KG1 (cell line): Measurements from ENCODE around the gene PDXK.
"Not testable (repeated sequence)": the region's sequence is repeated elsewhere in the genome, so short reads cannot be mapped to it uniquely, and the experiment has no call there.

Source experiments
- DNase-seq: peaks from one replicate; lab custom pipeline; 2025; lab: John Stamatoyannopoulos, UW

The PDXK gene

DNA sequence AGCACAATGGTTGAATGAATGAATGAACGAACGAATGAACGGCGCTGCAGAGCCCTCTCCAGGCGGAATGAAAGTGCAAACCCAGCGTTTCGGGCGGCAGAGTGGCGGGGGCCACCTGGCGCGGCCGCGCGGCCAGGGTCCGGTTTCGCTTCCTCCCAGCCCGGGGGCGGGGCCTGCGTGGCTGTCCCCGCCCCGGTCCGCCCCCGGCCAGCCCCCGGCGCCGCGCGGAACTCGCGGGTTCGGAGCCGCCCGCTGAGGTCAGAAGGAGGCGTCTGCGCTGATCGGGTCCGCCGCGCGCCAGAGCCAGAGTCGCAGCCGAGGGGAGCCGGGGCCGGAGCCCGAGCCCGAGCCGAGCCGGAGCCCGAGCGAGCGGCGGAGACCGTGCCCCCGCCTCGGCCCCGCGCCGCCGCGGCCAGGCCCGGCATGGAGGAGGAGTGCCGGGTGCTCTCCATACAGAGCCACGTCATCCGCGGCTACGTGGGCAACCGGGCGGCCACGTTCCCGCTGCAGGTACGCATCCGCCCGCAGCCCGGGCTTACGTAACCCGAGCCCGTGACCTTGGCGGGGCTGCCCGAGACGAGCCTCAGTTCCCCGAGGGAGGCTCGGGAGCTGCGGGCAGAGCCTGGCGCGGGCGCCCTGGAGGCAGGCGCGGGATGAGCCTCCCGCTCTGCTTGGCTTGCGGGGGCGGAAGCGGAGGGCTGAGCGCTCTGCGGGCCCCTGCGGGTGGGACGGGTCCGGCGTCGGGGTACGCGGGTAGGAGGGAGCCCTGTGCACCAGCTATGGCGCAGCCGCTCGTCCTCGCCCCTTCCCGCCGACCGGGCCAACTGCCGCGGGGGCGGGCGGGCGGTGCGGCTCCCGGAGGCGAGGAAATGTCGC, at the start of gene PDXK:
PDXK (plus strand) TSS at position 258 of the 876 bp plus-strand sequence; CDS start at position 424, 166 bp downstream.
- DNase-seq, result peak; percentile 44

DNA sequence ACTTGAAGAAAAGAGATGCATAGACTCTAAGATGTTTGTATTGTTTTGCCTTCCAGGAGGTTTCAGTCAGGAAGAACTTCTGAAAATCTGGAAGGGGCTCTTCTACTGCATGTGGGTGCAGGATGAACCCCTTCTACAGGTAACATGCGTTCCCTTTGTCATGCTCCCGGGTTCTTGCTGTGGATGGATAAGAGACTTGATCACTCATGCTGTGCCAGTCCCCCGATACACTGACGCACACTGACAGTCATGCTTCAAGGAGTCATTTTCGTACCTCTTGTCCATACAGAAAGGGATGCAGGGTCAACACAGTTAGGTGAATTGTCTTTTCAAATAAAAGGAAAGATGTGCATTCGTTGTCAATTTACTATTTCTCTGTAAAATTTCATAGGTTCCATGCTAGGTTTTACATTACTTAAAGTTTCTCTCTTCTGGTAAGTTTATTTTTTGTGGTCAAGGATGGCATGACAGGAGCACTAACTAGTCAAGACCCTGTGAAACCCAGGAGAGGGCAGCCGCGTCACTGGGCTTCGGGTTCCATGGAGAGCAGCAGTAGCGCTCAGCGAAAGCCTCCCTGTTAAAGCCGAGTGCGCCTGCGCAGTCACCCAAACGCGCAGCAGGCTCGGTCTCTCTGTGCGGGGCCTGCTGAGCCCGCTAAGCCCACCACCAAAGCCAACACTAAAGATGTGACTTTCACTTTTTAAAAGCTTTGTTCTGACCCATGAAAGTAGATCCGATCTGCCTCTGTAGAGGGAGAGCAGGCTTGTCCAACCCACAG, 48.9 kb upstream of the PDXK start:
- DNase-seq, result no peak

DNA sequence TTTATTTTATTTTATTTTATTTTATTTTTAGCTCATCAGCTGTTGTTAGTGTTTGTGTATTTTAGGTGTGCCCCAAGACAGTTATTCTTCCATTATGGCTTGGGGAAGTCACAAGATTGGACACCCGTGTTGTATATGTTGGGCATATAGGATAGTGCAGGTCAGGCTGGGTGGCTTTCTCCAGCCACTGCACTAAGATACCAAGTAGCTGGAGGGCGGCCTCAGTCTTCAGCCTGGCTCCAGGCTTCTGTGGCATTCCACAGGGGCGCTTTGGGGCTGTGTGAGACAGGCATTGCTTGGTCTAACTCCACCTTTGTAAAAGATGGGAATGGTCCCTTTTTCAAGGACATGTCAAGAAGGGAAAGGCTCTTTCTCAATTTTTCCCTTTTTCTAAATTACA, 43.1 kb upstream of the PDXK start:
- no peak for DNase-seq

DNA sequence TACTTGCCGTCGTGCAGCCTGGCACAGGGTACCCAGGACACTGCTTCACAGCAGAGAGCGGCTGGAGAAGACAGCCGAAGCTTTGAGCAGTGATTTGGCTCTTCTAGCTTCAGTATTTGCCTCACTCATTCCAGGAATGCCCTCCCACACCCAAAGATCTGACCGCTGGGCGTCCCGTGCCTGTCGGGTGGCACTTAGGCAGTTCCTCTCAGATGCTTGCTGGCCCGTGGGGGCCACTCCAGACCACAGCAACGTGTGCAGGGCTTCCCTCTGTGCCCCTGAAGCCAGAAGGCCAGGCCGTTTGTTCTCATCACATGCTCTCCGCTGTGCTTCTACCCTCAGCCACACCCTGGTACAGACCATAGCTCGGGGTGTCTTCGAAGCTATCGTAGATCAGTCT, 42.5 kb upstream of the PDXK start:
- no peak for DNase-seq

DNA sequence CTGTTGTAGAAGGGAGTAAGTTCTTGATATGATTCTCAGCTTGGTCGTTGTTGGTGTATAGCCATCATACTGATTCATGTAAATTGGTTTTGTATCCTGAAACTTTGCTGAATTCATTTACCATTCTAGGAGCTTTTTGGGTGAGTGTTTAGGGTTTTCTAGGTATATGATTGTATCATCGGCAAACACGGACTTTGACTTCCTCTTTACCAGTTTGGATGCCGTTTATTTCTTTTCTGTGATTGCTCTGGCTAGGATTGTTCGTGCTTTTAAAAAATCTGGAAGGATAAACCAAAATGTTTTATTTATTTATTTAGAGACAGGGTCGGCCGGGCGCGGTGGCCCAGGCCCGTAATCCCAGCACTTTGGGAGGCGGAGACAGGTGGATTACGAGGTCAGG, 39.0 kb upstream of the PDXK start:
- DNase-seq, result no peak

DNA sequence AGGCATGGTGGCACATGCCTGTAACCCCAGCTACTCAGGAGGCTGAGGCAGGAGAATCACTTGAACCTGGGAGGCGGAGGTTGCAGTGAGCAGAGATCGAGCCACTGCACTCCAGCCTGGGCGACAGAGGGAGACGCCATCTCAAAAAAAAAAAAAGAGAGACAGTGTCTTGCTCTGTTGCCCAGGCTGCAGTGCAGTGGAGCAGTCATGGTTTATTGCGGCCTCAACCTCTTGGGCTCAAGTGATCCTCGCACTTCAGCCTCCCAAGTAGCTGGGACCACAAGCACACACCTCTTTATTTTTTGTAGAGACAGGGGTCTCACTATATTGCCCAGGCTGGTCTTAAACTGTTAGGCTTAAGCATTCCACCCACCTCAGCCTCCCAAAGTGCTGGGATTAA, 38.5 kb upstream of the PDXK start:
- not testable (repeated sequence) for DNase-seq

DNA sequence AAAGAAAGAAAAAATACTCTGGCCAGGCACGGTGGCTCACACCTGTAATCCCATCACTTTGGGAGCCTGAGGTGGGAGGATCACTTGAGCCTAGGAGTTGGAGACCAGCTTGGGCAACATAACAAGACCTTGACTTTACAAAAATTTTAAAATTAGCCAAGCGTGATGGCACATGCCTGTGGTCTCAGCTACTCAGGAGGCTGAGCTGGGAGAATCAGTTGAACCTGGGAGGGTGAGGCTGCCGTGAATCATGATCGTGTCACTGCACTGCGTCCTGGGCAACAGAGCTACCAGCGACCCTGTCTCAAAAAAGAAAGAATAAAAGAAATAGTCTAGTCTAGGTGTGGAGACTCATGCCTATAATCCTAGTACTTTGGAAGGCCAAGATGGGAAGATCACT, 37.3 kb upstream of the PDXK start:
- DNase-seq, result no peak

DNA sequence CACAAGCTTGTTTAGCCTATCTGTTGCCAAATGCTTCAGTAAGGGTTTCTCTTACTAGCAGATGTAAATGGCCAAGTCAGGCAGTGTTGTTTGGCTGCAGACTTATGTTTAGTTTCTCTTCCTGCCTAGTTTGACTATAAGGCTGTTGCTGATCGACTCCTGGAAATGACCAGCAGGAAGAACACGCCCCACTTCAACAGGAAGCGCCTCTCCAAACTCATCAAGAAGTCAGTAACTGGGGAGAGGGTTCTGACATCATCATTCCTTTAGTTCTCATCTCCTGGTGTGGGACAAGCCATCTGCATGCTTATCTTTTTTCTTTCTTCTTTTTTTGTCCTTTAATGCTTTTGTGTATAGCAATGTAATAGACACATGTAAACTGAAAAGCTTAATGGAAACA, 34.5 kb upstream of the PDXK start:
- no peak for DNase-seq

DNA sequence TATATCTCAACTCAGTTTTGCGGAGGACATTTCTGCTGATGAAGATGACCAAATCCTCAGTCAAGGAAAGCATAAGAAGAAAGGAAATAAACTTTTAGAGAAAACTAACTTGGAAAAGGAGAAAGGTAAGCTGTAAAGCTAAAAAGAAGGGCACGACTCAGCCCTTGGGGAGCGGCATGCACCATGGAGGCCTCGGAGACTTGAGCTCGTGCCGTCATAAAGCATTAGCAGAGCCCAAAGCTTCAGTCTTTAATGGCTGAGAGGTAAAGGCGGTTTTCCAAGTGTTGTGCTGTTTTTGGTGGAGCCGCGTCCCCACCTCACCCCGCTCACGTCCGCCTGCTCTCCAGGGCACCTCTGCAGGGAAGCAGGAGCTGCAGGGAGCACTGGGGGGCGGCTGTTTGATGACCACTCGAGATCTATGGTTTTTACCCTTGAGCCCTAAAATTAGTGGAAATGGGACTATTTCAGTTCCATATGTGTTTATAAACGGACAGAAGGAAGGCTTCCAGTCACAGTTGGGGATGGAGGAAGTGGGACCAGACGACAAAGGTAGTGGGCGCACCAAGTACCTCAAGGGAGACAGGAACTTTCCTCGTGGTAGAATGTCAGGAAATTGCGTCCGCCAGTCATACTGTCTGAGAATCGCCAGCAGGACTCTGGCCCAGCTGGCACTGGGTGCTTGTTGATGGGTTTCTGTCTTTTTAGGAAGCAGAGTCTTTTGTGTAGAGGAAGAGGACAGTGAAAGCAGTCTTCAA, 31.9 kb upstream of the PDXK start:
- DNase-seq, result no peak

DNA sequence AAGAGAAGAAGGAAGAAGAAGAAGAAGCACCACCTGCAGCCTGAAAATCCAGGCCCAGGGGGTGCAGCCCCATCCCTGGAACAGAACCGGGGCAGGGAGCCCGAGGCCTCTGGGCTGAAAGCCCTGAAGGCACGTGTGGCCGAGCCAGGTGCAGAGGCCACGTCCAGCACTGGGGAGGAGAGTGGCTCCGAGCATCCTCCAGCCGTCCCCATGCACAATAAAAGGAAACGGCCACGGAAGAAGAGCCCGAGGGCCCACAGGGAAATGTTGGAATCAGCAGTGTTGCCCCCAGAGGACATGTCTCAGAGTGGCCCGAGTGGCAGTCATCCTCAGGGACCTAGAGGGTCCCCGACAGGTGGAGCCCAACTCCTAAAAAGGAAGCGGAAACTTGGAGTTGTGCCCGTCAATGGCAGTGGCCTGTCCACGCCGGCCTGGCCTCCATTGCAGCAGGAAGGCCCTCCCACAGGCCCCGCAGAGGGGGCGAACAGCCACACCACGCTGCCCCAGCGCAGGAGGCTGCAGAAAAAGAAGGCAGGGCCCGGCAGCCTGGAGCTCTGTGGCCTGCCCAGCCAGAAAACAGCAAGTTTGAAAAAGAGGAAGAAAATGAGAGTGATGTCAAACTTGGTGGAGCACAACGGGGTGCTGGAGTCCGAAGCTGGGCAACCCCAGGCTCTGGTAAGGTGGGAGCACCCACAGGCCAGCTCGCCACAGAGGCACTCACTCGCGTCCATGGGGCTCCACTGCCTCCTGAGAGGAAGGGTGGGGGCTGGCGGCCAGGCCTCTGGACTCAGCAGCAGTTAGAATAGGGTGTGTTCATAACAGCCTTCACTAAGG, 31.1 kb upstream of the PDXK start:
- DNase-seq, result no peak

DNA sequence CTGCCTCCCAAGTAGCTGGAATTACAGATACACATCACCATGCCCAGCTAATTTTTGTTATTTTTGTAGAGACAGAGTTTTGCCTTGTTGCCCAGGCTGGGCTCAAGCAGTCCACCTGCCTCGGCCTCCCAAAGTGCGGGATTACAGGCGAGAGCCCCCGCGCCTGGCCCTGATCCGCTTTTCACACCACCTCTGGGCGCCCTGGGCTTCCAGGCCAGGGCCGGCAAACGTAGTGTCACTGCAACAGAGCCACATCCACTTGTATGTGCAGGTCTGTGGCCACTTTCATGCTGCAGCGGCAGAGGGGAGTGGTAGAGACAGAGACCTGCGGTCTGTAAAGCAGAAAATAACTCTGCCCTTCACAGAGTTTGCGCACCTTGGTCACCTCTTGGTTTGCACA, 30.0 kb upstream of the PDXK start:
- no peak for DNase-seq

DNA sequence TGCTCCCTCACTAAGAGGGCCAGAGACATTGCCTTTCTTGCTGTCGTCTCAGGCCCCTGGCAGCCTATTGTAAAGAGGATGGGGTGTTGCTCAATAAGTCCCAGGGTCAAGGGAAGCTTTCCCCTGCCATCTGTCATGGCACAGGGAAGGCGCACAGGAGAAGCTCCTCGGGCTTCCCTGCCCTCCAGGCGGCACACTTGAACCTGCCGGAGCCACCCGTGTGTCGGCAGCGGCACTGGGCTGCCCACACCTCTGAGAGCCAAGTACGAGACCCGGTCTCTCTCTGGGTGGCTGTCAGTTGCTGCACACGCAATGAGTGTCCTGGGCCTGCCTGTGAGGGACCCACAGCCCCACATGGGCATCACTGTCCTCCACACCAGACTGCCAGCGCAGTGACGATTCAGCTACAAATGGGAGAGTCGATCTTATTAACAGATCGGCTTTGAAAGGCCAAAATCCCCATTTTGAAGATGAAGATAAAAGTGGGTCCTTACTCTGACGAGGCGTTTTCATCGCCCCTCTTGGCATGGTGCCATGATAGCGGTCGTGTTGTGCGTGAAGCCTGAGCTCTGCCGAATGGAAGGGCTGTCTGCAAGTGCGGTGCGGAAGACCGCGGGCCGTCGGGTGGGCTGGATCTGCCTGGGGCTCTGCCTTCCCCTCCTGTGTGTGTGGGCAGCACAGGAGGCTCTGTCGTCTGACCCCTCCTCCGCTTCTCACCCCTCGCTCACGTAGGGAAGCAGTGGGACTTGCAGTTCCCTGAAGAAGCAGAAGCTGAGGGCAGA, 29.2 kb upstream of the PDXK start:
- no peak for DNase-seq

DNA sequence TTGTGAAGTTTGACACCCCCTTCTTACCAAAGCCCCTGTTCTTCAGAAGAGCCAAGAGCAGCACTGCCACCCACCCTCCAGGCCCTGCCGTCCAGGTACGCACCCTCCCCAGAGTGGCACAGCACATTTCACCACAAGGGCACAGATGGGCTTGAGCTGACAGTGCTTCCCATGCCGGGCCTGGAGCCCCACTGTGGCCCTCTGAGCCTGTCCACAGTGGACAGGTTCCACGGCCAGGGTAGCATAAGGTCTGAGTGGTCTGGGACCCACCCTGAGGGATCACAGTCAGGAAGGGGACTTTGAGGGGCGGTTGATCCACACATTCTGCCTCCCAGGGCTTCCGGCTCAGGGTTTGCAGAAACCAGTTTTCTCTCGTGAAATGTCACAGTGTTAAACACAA, 28.6 kb upstream of the PDXK start:
- no peak for DNase-seq

DNA sequence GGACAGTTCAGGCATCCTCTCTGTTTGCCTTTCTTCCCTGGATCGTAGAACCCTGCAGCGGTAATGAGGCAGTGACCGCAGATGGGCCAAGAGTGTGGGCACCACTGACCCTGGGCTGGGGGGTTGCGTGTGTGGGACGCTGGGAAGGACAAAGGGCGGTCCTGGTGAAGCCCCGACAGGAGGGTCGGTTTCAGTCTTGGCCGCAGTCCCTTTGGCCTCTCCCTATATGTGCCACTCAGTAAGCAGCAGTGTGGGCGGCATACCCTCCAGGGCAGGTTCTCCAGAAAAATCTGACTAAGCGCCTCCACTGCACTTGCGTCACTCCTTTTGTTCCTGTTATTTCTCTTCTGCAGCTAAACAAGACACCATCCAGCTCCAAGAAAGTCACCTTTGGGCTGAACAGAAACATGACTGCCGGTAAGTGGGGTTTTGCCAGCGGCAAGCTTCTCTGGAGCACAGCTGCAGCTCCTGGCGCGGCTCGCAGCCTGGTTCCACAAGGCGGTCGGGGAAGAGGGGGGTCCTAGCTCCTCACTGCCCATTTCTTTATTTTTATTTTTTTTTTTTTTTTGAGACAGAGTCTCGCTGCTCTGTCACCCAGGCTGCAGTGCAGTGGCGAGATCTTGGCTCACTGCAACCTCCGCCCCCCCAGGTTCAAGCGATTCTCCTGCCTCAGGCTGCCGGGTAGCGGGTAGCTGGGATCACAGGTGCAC, 27.7 kb upstream of the PDXK start:
- DNase-seq, result no peak

DNA sequence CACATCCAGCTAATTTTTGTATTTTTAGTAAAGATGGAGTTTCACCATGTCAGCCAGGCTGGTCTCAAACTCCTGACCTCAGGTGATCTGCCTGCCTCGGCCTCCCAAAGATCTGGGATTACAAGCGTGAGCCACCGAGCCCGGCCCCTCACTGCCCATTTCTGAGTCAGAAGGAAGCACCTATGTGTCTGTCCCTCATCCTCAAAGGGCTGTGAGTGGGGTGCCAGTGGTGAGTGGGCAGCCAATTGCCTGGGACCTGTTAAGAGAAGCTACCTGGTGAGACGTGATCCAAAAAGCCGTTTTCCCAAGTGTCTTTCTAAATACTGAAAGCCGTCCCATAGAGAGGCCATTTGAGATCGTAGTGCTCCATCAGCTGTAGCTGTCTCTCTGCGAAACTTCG, 27.1 kb upstream of the PDXK start:
- DNase-seq, result no peak

DNA sequence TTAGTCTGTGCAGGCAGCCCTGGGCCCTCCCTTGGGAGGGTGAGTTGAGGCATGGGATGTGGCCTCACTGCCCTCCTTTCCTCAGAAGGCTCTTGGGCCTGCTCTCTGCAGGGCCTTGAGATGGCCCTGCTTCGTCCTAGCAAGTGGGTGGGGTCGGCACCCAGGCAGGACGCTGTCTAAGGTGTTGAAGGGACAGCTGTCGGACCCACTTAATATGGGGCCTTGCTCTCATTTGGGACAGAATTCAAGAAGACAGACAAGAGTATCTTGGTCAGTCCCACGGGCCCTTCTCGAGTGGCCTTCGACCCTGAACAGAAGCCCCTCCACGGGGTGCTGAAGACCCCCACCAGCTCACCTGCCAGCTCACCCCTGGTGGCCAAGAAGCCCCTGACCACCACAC, 26.0 kb upstream of the PDXK start:
- DNase-seq, result no peak

DNA sequence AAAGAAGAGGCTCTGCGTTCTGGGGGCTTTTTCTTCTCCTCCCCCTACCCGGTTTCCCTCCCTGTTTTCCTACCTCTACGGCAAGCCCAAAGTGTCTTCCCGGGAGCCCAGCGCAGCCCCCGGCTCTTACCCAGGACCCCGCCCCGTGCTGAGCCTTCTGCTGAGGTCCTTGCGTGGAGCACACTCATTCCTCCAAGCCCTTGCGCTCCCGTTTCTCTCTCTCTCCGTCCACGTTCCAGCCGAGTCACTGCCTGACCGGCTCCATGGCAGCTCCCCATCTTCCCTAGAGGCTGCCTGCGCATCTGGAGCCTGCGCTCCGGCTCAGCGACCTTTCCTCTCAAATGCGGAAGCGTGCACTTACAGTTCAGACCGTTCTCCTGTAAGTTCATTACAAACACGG, 24.9 kb upstream of the PDXK start:
- DNase-seq, result no peak

DNA sequence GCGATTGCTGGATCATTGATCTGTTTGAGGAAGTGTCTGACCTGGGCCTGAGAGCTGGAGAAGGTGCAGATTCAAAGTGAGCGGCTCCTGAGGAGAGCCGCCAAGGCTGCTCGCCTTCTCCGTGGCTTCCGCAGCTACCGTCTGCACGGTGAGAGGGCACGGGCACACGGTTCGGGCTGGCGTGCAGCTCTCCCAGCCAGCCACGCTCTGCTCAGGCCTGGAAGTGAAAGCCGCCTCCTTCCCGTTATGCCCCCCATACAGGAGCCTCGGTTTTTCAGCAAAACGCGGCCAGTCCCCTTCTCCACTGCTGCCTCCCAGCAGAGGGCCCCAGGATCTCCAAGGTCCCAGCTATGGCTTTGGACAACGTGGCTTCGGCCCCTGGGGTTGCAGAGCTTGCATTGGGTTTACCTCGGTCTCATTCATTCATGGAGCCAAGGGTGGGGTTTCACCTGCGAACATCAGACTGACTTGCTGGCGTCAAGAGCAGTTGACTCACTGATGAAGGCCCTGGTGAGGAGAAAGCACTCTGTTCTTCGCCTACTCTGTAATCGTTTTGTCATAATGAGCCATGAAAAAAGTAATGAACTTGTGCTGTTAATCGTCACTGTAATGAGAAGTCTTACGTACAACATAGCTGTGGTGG, 24.4 kb upstream of the PDXK start:
- no peak for DNase-seq

DNA sequence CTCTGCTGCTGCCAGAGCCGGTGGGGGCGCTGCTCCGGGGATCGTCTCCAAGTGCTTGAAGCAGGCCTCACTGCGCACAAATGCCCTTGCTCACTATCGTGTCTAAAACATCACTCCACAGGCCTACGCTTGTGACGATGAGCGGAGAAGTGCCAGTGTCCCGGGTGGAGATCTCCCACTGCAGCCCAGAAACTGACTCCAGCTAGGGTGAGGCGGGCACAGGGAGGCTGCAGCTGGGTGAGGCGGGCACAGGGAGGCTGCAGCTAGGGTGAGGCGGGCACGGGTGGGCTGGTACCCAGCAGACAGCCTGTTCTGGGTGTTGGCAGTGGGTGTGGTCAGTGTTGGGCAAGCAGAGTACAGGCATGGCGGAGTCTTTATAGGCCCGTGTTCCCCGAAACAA, 22.7 kb upstream of the PDXK start:
- DNase-seq, result no peak
